ENCODE measurements around the gene SENP1.

DNA sequence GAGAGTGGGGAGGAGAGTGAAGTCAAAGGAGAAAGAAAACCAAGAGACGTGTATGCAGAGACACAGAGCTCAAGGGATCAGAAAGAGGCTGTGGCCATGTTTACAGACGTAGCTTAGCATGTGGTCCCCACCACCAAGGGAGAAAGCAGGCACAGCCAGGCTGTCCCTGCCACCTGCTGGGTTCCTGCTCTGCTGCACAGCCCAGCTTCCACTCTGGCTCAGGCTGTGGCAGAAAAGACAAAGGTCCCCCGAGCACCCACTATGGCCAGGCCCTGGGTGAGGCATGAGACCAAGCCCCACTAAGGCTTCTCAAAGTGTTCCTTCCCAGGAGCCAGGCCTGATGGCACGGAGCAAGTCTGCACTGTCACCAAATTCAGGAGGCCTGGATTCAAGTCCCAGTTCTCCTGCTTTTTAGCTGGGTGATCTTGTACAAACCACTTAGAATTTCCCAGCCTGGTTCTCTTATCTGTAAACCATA lies 75.7 kb downstream of the SENP1 start:
- TF ChIP-seq, protein P1, sequence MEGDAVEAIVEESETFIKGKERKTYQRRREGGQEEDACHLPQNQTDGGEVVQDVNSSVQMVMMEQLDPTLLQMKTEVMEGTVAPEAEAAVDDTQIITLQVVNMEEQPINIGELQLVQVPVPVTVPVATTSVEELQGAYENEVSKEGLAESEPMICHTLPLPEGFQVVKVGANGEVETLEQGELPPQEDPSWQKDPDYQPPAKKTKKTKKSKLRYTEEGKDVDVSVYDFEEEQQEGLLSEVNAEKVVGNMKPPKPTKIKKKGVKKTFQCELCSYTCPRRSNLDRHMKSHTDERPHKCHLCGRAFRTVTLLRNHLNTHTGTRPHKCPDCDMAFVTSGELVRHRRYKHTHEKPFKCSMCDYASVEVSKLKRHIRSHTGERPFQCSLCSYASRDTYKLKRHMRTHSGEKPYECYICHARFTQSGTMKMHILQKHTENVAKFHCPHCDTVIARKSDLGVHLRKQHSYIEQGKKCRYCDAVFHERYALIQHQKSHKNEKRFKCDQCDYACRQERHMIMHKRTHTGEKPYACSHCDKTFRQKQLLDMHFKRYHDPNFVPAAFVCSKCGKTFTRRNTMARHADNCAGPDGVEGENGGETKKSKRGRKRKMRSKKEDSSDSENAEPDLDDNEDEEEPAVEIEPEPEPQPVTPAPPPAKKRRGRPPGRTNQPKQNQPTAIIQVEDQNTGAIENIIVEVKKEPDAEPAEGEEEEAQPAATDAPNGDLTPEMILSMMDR (IDR thresholded peaks at IDR 0.05) = no peak
- TF ChIP-seq POLR2AphosphoS5 (IDR thresholded peaks at IDR 0.05) = no peak
